GM12873 (cell line): ENCODE data around the gene ANKRD12.

Experiments
- TF ChIP-seq, protein P1 (sequence below): IDR thresholded peaks from 2 replicates; pipeline ENCODE4 v1.5.1; 2012; ENCODE audit warnings: low read depth, mild to moderate bottlenecking, moderate library complexity, low read length, control low read depth; ENCODE audit not compliant: insufficient read depth; ENCODE audit errors: missing control alignments

ANKRD12 gene

DNA sequence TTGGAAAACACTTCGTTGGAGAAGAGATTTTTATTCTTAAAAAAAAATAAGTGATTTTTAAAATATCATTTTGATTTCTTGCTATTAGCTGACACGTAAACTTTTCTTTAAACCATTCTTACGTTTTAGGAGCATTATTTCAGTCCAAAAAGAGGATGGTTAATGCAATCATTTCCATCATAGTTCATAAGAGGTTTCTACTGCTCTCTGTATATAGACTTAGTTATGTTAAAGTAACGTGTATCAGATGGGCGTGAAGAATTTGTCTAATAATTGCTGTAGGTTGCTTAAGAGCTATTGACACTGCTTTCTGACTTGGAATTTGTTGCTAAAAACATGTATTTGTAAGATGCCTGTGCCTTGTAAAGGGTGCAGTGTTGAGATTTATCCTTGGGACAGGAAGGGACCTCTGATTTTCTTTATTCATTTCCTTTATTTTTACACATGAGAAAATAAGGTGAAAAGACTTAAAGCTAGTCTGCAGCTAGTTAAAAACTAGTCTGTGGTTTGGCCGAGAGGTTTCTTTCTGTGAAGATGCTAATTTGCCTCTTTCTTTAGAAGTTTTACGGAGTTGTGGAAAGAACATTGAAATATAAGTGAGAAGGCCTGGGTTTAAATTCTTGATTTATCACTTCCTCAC lies 2.9 kb downstream of the ANKRD12 start:
- TF ChIP-seq, protein P1, sequence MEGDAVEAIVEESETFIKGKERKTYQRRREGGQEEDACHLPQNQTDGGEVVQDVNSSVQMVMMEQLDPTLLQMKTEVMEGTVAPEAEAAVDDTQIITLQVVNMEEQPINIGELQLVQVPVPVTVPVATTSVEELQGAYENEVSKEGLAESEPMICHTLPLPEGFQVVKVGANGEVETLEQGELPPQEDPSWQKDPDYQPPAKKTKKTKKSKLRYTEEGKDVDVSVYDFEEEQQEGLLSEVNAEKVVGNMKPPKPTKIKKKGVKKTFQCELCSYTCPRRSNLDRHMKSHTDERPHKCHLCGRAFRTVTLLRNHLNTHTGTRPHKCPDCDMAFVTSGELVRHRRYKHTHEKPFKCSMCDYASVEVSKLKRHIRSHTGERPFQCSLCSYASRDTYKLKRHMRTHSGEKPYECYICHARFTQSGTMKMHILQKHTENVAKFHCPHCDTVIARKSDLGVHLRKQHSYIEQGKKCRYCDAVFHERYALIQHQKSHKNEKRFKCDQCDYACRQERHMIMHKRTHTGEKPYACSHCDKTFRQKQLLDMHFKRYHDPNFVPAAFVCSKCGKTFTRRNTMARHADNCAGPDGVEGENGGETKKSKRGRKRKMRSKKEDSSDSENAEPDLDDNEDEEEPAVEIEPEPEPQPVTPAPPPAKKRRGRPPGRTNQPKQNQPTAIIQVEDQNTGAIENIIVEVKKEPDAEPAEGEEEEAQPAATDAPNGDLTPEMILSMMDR = no peak

DNA sequence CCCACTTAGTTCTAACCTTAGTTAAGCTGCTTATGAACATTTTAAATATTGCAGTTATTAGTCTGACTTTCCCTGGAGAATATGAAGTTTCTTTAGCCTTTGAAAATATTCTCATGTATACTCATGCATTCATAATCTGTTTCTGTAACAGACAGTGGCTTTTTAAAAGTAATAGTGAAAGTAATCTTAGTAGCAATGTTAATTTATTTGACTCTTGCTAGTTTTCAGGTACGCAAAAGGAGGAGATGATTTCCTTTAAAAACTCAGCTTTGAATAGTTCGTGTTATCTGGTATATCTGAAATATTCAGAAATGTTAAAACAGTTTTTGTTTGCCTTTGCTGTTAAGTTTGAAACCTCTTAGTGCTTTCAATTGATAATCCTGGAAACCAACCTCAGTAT lies 3.8 kb downstream of the ANKRD12 start:
- TF ChIP-seq, protein P1 = no peak

DNA sequence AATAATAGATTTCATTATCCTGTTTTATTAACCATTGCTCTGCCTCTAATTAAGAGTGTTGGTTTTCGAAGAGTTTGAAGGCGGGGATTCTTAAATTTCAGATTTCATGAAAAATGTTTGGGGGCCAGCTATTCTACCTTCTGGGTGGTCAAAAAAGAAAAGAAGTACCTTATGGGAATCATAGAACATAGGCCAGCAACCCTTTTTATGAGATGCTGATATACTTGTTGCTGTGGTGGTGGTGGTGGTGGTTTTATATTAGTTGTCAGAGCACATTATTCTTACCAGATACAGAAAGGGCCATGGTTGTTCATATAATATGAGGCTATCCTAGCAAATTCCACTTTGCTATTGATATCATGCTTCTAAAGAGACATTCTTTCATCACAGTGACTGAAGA lies 4.4 kb downstream of the ANKRD12 start:
- TF ChIP-seq, protein P1 = no peak

DNA sequence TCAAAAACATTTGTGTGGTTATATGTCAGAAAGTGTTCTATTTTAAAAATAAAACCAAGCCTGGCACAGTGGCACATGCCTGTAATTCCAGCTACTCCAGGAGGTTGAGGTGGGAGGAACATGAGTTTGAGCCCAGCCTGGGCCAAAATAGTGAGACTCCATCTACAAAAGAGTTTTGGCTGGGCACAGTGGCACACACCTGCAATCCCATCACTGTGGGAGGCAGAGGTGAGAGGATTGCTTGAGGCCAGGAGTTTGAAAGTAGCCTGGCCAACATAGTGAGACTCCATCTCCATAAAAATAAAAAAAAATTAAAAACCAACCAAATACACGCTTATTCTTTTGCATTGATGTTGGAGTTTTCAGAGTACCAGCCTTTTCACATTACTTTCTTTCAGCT lies 9.6 kb downstream of the ANKRD12 start:
- TF ChIP-seq, protein P1 = no peak

DNA sequence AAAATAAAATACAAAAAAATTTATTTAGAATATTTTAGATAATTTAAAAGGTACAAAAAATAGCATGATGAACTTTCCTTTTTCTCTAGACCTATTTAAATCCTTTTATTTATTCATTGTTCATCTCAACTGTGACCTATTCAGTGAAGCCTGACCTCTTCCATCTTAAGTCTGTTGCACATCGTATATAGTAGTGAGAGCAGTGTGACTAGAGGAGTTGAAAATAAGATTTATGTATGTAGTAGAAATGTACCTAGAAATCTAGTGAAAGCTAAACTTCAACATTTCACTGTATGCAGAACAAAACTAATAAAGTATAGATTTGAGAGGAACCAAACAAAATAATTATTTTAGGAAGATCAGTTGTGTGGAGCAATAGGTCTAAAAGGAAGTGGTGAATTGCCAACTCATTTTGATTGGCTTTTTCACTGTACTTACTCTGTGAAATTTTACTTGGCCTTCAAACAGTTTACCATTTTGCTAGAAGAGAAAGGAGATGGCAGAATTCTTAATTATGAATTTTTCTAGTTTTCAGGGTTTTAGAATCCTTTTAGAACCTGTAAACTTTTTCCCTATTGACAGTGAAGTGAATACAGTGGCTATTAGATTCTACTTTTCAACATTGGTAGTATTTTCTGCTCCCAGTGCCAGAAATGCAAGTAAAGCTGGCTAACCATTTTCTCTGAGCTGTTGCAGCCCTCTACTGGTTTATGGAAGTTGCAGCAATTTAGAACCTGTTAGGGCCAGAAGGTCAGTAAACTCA lies 11.0 kb downstream of the ANKRD12 start:
- TF ChIP-seq, protein P1 = peak; percentile 77

DNA sequence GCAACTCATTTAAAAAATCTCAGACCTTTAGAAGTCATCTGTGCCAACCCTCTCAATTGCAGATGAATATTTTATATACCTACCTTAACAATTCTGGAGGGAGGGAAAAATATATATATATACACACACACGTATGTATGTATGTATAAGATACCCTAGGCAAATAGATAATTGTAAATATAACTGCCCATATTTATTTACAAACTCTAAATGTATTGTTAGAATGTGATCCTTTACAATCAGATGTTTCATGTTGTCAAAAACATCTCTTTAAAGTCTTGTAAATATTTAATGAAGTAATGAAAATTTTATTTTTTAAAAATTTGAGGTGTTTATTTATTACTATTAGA lies 11.6 kb downstream of the ANKRD12 start:
- TF ChIP-seq, protein P1 = no peak

DNA sequence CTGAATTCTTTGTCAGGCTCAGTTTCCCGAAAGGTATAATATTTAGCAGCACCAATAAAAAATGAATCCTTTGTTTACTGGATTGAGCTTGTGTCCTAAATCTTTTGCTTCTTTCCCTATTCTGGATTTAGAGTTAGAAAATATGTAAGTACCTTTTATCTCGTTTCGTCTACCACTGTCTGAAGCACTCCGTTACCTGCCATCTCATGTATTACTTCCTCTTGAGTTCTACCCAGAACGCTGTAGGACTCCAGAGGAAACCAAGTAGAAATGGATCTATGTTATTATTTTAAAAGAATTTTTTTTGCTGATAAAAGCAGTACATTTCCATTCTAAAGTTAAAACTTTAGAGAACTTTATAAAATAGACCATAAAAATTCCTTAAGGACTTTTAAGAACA lies 13.5 kb downstream of the ANKRD12 start:
- TF ChIP-seq, protein P1 = no peak
